Measurements from ENCODE around the gene ATP1B1.
"Not testable (repeated sequence)": the region's sequence is repeated elsewhere in the genome, so short reads cannot be mapped to it uniquely, and the experiment has no call there.

ATP1B1 gene

GRCh38 chr1:169113613-169114119 is 7.2 kb downstream of the ATP1B1 start:
- peak; percentile 78 for DNase-seq (ENCODE audit: insufficient read length, low spot score)
- no peak for FAIRE-seq

GRCh38 chr1:169115891-169116585 is 9.5 kb downstream of the ATP1B1 start:
- DNase-seq (ENCODE audit: insufficient read length, low spot score) (no peak), FAIRE-seq (no peak)

DNA sequence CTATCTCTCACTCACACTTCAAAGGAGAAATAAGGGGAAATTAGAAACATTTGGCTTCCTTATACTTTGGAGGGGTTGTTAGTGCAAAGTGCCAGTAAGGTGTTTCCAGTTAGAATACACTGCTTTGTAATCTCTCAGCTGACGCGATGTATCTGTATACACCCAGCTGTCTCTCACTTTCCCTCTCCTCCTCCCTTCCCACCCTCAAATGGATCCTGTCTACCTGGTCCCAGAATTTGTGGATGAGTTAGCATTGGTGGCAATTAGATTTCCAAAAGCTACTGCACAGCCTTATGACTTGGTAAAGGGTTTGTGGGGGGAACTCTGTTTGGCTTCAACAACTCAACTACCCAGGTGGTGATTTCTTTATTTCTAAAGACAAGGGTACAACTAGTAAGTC is 10.5 kb downstream of the ATP1B1 start:
- FAIRE-seq: no peak
- no peak for DNase-seq (ENCODE audit: insufficient read length, low spot score)

- FAIRE-seq: no peak
- DNase-seq (ENCODE audit: insufficient read length, low spot score): no peak
Observed at GRCh38 chr1:169117599-169117998, 11.1 kb downstream of the ATP1B1 start.

- DNase-seq (ENCODE audit: insufficient read length, low spot score) (no peak), FAIRE-seq (no peak)
Observed at GRCh38 chr1:169118227-169118626, 11.7 kb downstream of the ATP1B1 start.

- FAIRE-seq (no peak), DNase-seq (ENCODE audit: insufficient read length, low spot score) (no peak)
Observed at GRCh38 chr1:169119405-169119804, 12.9 kb downstream of the ATP1B1 start.

- no peak for FAIRE-seq
- no peak for DNase-seq (ENCODE audit: insufficient read length, low spot score)
Observed at GRCh38 chr1:169120066-169120465, 13.6 kb downstream of the ATP1B1 start.

DNA sequence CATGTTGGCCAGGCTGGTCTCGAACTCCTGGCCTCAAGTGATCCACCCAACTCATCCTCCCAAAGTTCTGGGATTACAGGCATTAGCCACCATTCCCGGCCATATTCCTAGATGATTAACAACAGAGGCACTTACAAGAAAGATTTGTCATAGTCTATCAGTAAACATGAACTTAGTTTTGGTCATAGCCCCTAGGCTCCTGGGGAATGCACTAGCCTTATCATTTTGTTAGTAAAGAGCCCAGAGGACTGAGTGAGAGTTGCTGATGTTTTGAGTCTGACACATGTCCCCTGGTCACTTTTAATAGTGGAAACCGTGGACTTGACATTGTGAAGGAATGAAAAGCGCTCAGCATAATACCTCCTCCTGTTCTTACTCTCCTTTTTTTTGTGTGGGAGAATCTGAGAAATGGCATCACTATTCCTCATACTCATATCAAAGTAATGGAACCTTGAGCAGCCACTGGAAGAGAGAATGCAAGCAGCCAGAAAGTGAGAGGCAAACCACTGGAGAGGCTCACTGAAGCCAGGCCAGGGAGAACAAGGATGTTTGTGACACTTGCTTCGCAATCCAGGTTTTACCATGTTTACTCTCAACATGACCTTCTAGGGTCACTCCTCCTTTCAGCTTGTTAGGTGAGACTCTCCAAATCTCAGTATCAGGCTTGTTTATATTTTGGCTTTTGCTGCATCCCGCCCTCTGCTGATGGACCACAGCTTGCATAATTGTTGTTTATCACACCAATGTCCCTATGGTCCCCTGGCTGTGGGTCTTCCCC is 14.8 kb downstream of the ATP1B1 start:
- DNase-seq (ENCODE audit: insufficient read length, low spot score) (no peak), FAIRE-seq (no peak)

GRCh38 chr1:169122976-169123375 is 16.5 kb downstream of the ATP1B1 start:
- DNase-seq (ENCODE audit: insufficient read length, low spot score) (no peak), FAIRE-seq (no peak)

GRCh38 chr1:169124459-169124858 is 18.0 kb downstream of the ATP1B1 start:
- FAIRE-seq: no peak
- no peak for DNase-seq (ENCODE audit: insufficient read length, low spot score)

- not testable (repeated sequence) for FAIRE-seq; DNase-seq (ENCODE audit: insufficient read length, low spot score)
Observed at GRCh38 chr1:169125597-169125996, 19.1 kb downstream of the ATP1B1 start.

DNA sequence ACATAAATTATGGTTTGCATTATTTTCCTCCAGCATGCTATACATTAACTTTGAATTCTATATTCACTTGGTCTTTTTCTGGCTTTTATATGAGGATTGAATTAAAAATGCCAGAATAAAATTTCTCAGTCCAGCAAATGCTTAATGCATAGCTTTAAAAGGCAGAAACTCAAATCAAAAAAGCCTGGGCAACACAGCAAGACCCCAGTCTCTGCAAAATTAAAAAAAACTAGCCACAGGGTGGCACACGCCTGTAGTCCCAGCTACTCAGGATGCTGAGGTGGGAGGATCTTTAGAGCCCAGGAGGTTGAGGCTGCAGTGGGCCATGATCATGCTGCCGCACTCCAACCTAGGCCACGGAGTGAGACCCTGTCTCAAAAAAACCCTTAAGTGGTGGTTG is 19.8 kb downstream of the ATP1B1 start:
- DNase-seq (ENCODE audit: insufficient read length, low spot score) (no peak), FAIRE-seq (no peak)

DNA sequence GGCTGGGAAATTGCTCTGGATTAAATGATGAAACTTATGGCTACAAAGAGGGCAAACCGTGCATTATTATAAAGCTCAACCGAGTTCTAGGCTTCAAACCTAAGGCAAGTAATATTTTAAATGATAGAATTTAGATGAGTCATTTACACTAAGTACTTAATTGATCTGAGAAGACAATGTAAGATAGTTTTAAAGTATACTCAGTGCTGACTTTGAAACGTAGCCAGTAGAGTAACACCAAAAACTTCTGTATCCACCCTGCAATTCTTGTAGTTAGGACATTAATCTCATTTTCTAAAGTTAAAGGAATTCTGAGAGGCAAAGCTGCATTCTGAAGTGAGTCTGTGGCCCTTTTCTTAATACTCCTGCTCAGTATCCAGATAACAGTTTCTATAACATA is 20.8 kb downstream of the ATP1B1 start:
- FAIRE-seq: no peak
- no peak for DNase-seq (ENCODE audit: insufficient read length, low spot score)

DNA sequence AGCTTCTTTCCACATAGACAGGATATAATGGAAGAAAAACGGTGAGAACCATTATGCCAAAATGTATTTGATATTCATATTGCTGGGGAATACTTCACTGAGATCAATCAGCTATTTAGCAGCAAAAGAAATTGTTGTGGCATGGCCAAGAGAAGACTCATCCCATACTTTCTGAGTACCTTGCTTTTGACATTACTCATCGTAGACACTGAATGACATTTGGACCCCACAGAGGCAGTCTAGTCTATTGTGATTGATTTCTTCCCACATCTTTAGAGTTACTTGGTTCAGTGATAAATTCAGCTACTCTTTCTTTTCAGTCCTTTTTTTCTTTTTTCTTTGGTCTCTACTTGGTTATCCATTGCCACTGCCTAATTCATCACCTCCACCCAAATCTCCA is 22.1 kb downstream of the ATP1B1 start:
- no peak for DNase-seq (ENCODE audit: insufficient read length, low spot score)
- no peak for FAIRE-seq

- no peak for FAIRE-seq
Observed at GRCh38 chr1:169129109-169129784, 22.8 kb downstream of the ATP1B1 start.

DNA sequence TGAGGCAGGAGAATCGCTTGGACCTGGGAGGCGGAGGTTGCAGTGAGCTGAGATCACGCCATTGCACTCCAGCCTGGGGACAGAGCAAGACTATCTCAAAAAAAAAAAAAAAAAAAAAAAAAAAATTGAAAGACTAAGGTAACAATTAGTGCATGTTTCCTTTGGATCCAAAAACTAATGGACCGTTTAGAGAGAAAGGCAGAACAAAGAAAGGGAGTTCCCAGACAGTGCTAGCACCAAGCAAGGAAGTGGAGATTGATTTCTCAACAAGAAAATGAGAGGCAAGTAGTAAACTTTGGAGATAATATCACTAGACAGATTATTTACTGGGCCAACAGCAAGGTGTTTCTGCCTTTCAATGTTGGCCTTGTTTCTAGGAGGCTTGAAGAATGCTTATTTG is 24.2 kb downstream of the ATP1B1 start:
- FAIRE-seq: no peak

More at GRCh38 chr1:169129109-169129784, 22.8 kb downstream of the ATP1B1 start:
- no peak for DNase-seq (ENCODE audit: insufficient read length, low spot score)

GRCh38 chr1:169132512-169133227 is 26.2 kb downstream of the ATP1B1 start:
- FAIRE-seq (no peak), DNase-seq (ENCODE audit: insufficient read length, low spot score) (no peak)

More for the DNA sequence above, 24.2 kb downstream of the ATP1B1 start:
- no peak for DNase-seq (ENCODE audit: insufficient read length, low spot score)

- FAIRE-seq: no peak
- DNase-seq (ENCODE audit: insufficient read length, low spot score): no peak
Observed at GRCh38 chr1:169133228-169133576, 26.7 kb downstream of the ATP1B1 start.

- no peak for FAIRE-seq
- no peak for DNase-seq (ENCODE audit: insufficient read length, low spot score)
Observed at GRCh38 chr1:169133801-169134502, 27.5 kb downstream of the ATP1B1 start.

- DNase-seq (ENCODE audit: insufficient read length, low spot score) (no peak), FAIRE-seq (no peak)
Observed at GRCh38 chr1:169137357-169137756, 30.9 kb downstream of the ATP1B1 start.

All from HTR-8/SVneo (cell line).